Measurements from ENCODE around the gene PANK2.

PANK2 gene

DNA sequence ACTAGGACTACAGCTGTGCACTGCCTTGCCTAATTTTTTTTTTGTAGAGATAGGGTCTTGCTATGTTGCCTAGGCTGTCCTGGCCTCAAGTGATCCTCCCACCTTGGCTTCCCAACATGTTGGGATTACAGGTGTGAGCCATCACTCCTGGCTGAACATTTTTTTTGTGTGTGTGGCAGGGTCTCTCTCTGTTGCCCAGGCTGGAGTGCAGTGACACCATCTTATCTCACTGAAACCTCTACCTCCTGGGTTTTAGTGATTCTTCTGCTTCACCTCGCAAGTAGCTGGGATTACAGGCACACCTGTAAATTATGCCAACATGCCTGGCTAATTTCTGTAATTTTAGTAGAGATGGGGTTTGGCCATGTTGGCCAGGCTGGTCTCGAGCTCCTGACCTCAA is 25.3 kb downstream of the PANK2 start:
- TF ChIP-seq TCF12 (IDR thresholded peaks at IDR 0.05; ENCODE audit: low read depth) (no peak), TEAD4 (IDR thresholded peaks at IDR 0.05) (no peak), NFIC (IDR thresholded peaks at IDR 0.05) (no peak), EGR1 (IDR thresholded peaks at IDR 0.05) (no peak), FOXM1 (IDR thresholded peaks at IDR 0.05; ENCODE audit: borderline replicate concordance, low read depth) (no peak), TAF1 (IDR thresholded peaks at IDR 0.05; ENCODE audit: low read depth) (no peak)
- TF ChIP-seq, protein P1, sequence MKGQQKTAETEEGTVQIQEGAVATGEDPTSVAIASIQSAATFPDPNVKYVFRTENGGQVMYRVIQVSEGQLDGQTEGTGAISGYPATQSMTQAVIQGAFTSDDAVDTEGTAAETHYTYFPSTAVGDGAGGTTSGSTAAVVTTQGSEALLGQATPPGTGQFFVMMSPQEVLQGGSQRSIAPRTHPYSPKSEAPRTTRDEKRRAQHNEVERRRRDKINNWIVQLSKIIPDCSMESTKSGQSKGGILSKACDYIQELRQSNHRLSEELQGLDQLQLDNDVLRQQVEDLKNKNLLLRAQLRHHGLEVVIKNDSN (IDR thresholded peaks at IDR 0.05): no peak

DNA sequence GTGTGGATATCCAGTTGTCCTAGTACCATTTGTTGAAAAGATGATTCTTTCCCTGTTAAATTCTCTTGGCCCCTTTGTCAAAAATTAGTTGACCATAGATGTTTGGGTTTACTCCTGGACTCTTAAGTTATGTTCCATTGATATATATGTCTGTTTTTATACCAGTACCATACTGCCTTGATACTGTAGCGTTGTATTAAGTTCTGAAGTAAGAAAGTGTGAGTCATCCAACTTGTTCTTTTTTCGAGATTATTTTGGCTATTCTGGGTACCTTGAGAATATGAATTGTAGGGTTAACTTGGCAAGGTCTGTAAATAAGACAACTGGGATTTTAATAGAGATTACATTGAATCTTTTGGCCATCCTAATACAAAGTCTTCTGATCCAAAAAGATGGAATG is 26.5 kb downstream of the PANK2 start:
- TF ChIP-seq YY1 (IDR thresholded peaks at IDR 0.05; ENCODE audit: low read depth) (no peak), TCF12 (IDR thresholded peaks at IDR 0.05; ENCODE audit: low read depth) (no peak), ZBTB7A (IDR thresholded peaks at IDR 0.05; ENCODE audit: low read depth) (no peak), EP300 (IDR thresholded peaks at IDR 0.05; ENCODE audit: borderline replicate concordance) (no peak)
- TF ChIP-seq, protein P2, sequence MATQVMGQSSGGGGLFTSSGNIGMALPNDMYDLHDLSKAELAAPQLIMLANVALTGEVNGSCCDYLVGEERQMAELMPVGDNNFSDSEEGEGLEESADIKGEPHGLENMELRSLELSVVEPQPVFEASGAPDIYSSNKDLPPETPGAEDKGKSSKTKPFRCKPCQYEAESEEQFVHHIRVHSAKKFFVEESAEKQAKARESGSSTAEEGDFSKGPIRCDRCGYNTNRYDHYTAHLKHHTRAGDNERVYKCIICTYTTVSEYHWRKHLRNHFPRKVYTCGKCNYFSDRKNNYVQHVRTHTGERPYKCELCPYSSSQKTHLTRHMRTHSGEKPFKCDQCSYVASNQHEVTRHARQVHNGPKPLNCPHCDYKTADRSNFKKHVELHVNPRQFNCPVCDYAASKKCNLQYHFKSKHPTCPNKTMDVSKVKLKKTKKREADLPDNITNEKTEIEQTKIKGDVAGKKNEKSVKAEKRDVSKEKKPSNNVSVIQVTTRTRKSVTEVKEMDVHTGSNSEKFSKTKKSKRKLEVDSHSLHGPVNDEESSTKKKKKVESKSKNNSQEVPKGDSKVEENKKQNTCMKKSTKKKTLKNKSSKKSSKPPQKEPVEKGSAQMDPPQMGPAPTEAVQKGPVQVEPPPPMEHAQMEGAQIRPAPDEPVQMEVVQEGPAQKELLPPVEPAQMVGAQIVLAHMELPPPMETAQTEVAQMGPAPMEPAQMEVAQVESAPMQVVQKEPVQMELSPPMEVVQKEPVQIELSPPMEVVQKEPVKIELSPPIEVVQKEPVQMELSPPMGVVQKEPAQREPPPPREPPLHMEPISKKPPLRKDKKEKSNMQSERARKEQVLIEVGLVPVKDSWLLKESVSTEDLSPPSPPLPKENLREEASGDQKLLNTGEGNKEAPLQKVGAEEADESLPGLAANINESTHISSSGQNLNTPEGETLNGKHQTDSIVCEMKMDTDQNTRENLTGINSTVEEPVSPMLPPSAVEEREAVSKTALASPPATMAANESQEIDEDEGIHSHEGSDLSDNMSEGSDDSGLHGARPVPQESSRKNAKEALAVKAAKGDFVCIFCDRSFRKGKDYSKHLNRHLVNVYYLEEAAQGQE (IDR thresholded peaks at IDR 0.05; ENCODE audit: low read depth): no peak
- TF ChIP-seq, protein P1 (IDR thresholded peaks at IDR 0.05): no peak

DNA sequence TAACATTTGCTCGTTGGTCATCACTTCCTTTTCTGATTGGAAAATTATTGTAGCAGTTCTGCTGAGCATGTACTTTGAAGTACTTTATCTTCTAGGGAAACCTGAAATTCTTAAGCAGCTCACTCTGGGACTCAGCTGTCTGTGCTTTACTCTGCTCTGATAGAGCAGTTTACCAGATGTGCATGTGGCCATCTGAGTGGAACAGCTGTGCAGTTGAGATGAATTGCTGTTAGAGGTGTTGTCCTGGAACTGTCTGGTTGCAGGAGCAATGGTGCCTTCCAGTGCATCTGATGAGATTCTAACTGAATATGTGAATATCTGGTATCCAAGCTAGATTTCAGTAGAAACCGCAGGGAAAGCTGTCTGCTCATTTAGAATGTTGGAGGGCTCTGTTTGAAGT is 27.2 kb downstream of the PANK2 start:
- TF ChIP-seq EP300 (IDR thresholded peaks at IDR 0.05; ENCODE audit: borderline replicate concordance) (no peak), FOXM1 (IDR thresholded peaks at IDR 0.05; ENCODE audit: borderline replicate concordance, low read depth) (no peak)

DNA sequence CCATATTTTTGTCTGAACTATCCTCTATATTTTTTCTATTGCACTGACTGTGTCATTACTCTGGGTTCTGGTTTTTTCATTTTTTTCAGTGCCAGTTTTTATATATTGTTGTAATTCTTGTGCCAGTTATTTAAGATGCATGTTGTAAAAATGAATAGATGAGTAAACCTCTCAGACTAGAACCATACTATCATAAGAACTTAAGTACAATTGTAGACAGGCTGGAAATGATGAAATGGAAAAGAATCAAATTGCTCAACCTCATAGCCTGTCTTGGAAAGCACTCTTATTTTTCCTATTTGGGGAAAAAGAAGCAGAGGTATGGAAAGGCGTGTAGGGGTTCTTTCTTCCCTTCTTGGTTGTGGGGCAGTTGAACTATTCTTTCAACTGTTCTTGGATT is 30.2 kb downstream of the PANK2 start:
- TF ChIP-seq, protein P1 (IDR thresholded peaks at IDR 0.05): no peak
- TF ChIP-seq EP300 (IDR thresholded peaks at IDR 0.05; ENCODE audit: borderline replicate concordance) (no peak), CEBPB (IDR thresholded peaks at IDR 0.05) (no peak), FOXM1 (IDR thresholded peaks at IDR 0.05; ENCODE audit: borderline replicate concordance, low read depth) (no peak), NFIC (IDR thresholded peaks at IDR 0.05) (no peak), RAD21 (IDR thresholded peaks at IDR 0.05; ENCODE audit: low read depth) (no peak), TAF1 (IDR thresholded peaks at IDR 0.05; ENCODE audit: low read depth) (no peak), TCF12 (IDR thresholded peaks at IDR 0.05; ENCODE audit: low read depth) (no peak), EGR1 (IDR thresholded peaks at IDR 0.05) (no peak), ZBTB7A (IDR thresholded peaks at IDR 0.05; ENCODE audit: low read depth) (no peak), CREB1 (IDR thresholded peaks at IDR 0.05; ENCODE audit: low read depth) (no peak), YY1 (IDR thresholded peaks at IDR 0.05; ENCODE audit: low read depth) (no peak), TEAD4 (IDR thresholded peaks at IDR 0.05) (no peak)
- TF ChIP-seq, protein P3, sequence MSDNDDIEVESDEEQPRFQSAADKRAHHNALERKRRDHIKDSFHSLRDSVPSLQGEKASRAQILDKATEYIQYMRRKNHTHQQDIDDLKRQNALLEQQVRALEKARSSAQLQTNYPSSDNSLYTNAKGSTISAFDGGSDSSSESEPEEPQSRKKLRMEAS (IDR thresholded peaks at IDR 0.05): no peak
- TF ChIP-seq, protein P2 (IDR thresholded peaks at IDR 0.05; ENCODE audit: low read depth): no peak

DNA sequence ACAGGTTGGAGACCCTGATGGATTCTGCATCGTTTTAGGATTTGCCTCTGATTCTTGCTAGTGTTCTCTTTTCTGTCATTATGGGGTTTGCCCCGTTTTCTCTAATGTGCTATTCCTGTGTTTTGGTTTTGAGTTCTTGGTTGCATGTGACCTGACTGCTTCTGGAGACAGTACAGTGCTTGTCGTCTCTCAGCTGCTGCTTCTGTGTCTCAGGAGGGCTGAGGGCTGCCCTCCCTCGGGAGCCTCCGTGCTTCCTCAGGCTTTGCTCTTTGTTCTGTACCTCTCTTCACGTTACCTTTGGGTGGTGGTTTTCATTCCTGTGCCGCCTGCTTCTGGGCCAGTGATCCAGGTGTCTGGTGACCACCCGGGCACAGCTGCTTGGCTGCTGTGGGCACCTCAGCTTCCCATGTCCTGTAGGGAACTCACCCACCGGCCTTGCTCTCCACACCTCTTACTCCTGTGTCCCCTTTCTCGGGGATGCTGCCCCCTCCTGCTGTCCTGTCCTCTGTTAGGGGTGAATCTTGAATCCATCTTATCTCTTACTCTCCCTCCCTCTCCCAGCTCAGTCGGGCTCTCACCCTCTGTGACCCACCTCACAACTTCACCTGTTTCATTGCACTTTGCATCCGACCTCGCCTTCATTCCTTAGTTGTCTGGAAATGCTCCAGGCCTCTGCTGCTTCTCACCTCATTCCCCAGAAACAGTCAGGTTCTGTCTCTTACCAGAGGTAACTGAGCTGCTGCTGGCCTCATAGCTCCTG is 33.2 kb downstream of the PANK2 start:
- no peak for TF ChIP-seq NFIC (IDR thresholded peaks at IDR 0.05)
- TF ChIP-seq TAF1 (IDR thresholded peaks at IDR 0.05; ENCODE audit: low read depth): no peak
- TF ChIP-seq RAD21 (IDR thresholded peaks at IDR 0.05; ENCODE audit: low read depth): no peak
- TF ChIP-seq FOXM1 (IDR thresholded peaks at IDR 0.05; ENCODE audit: borderline replicate concordance, low read depth): no peak
- TF ChIP-seq, protein P1 (IDR thresholded peaks at IDR 0.05): no peak
- TF ChIP-seq CREB1 (IDR thresholded peaks at IDR 0.05; ENCODE audit: low read depth): no peak
- TF ChIP-seq EGR1 (IDR thresholded peaks at IDR 0.05): no peak
- no peak for TF ChIP-seq CEBPB (IDR thresholded peaks at IDR 0.05)
- TF ChIP-seq ZBTB7A (IDR thresholded peaks at IDR 0.05; ENCODE audit: low read depth): no peak
- no peak for TF ChIP-seq EP300 (IDR thresholded peaks at IDR 0.05; ENCODE audit: borderline replicate concordance)
- TF ChIP-seq, protein P2 (IDR thresholded peaks at IDR 0.05; ENCODE audit: low read depth): no peak
- no peak for TF ChIP-seq TEAD4 (IDR thresholded peaks at IDR 0.05)
- TF ChIP-seq TCF12 (IDR thresholded peaks at IDR 0.05; ENCODE audit: low read depth): no peak
- no peak for TF ChIP-seq YY1 (IDR thresholded peaks at IDR 0.05; ENCODE audit: low read depth)
- TF ChIP-seq, protein P3 (IDR thresholded peaks at IDR 0.05): no peak
